Endothelial cell of hepatic sinusoid (primary cell): ENCODE data around the gene AUTS2.

ENCODE experiments used
- in situ Hi-C: cut with HindIII; loops from 2 replicates; pipeline ENCODE4 v1.10.0; 2017; ENCODE audit warnings: low sequenced_read_pairs

The AUTS2 gene

DNA sequence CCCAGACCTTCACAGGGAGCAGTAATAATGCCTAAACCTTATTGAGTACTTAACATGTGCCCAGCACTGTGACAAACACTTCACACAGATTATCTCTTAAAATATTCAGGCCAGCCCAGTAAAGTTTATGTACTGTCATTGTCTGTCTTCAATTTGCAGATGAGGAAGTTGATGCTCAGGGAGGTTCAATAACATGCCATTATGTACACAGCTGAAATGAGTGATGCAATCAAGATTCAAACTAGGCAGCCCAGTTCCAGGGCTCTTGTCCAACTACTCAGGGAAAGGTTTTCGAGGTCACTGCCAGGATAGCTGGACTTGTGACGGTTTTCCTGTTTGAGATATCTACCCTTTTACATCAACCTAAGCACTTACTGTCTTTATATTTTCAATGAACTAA is 56.1 kb downstream of the AUTS2 start:
- in situ Hi-C loops = no loop called here

DNA sequence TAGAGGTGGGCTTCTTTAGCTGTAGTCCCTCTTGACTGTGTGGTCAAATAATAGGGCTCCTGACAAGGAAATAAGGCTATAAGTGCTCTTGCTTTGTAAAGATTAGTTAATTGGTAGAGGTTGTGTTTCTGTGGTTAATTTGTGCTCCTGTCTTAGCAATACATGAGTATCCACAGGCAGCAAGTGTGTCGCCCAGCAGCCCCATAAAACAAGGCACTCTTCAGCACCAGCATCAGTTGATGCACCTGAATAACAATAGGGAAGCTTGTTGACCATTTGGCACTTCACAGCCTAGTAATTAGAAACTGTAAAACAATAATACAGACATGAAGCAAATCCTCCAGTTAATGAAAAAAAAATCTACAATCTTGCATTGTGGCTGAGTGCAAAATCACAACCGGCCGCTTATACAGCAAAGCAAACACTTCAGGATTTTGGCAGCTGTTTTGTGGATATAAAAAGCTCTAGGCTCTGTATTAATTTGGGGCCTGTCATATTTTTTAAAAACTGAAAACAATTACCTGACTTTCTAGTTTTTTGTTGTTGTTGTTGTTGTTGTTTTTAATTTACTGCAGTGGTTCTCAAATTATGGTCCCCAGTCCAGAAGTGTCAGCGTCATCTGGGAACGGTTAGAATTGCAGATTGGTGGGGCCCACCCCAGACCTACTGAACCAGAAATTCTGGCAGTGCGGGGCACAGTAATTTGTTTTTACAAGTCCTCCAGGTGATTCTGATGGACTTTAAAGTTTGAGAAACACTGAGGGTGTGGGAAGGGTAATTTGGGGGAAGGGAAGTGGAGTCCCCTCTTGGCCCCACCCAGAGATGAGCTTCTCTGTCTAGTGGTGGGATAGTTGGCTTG is 56.8 kb downstream of the AUTS2 start:
- in situ Hi-C loops = no loop called here

- in situ Hi-C loops = no loop called here
These were observed 57.8 kb downstream of the AUTS2 start for GRCh38 chr7:69656077-69656476.

DNA sequence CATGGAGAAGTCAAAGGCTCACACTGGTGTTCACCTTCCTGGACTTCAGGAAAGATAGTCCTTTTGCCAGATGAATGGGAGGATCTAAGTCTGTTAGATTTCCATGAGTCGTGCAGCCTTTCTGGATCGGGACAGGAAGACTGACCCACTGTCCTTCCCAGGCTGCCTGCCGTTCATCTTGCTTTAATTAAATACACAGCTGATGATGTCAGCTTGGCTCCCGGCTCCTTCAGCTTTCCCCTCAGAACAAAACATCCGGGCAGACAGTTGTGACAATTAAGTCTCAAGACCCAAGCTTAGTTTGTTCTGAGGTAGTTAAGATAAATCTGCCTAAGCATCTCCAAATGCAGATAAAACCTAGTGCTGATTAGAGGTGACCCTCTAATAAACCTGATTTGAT is 58.6 kb downstream of the AUTS2 start:
- in situ Hi-C loops = no loop called here

- in situ Hi-C loops = no loop called here
These were observed 59.1 kb downstream of the AUTS2 start for GRCh38 chr7:69657331-69657730.

DNA sequence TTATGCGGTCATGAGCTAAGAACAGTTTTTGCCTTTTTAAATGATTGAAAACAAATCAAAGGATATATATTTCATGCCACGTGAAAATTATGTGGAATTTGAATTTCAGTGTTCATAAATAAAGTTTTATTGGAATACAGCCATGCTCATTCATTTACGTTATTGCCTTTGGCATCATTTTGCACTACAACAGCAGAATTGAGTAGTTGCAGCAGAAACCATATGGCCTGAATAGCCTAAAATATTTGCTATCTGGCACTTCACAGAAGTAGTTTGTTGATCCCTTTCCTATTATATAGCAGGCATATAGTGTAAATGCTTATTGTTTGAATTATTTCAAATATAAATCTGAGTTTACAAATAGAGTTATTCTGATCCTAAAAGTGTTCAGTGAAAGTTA is 59.7 kb downstream of the AUTS2 start:
- in situ Hi-C loops = no loop called here

GRCh38 chr7:69659983-69660382 is 61.7 kb downstream of the AUTS2 start:
- in situ Hi-C loops = no loop called here

DNA sequence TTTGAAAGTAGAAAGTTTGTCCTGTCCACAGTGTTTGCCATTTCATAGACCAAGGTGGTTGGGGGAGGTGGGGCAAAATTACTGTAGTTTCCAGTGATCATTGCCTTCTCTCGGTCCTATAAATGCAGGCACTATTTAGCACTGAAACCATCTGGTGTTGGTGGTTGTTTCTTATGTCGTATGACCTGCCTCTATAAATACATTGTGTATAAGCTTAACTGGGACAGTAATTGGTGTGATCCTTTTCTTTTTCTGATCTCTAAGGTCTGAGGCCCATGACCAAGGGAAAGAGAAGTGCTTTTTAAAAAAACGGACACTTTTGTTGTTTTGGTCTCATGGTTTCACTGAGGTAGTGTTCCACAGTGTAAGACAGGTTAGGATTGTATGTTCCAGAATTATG is 63.1 kb downstream of the AUTS2 start:
- in situ Hi-C loops = no loop called here

- in situ Hi-C loops = no loop called here
These were observed 65.9 kb downstream of the AUTS2 start for GRCh38 chr7:69663911-69664832.

GRCh38 chr7:69665369-69665768 is 67.1 kb downstream of the AUTS2 start:
- in situ Hi-C loops = no loop called here

- in situ Hi-C loops = no loop called here
These were observed 70.1 kb downstream of the AUTS2 start for GRCh38 chr7:69668339-69668870.

DNA sequence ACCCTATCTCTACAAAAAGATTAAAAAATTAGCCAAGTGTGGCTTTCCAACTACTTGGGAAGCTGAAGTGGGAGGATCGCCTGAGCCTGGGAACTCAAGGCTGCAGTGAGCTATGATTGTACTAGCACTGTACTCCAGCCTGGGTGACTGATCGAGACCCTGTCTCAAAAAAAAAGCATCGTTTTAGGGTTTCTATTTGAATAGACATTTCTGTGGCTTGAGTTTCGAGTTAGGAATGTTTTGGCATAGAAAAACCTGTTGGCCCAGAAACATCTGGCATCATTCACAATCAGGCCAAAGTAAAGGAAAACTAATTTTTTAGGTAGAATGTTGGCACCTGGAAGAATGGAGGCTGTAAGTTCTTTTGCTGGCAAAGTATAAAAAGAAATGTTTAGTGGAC is 72.4 kb downstream of the AUTS2 start:
- in situ Hi-C loops = no loop called here

- in situ Hi-C loops = no loop called here
These were observed 74.8 kb downstream of the AUTS2 start for GRCh38 chr7:69673074-69673473.

DNA sequence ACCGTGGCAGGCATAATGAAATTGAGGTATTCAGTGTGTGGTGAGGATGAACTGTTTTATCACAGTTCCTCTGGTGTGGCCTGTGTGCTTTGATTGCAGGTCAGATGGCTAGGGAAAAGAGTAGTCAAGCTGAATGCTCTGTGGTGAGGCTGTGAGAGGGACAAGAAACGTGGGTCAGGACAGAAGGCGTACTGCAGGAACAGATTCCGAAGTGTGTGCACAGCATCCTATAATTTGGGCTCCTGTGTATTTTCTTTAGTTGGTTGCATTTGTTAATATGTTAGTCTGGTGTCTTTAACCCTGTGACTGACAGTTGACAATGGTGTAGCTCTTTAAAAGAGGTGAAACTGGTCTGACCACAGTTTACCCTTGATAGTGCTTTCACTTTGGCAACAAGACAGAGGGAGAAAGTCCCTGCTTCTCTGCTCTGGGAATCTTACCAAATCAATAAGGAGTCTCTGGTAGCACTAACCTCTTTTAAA is 76.5 kb downstream of the AUTS2 start:
- in situ Hi-C loops = no loop called here

- in situ Hi-C loops = no loop called here
These were observed 78.0 kb downstream of the AUTS2 start for GRCh38 chr7:69676247-69676646.

DNA sequence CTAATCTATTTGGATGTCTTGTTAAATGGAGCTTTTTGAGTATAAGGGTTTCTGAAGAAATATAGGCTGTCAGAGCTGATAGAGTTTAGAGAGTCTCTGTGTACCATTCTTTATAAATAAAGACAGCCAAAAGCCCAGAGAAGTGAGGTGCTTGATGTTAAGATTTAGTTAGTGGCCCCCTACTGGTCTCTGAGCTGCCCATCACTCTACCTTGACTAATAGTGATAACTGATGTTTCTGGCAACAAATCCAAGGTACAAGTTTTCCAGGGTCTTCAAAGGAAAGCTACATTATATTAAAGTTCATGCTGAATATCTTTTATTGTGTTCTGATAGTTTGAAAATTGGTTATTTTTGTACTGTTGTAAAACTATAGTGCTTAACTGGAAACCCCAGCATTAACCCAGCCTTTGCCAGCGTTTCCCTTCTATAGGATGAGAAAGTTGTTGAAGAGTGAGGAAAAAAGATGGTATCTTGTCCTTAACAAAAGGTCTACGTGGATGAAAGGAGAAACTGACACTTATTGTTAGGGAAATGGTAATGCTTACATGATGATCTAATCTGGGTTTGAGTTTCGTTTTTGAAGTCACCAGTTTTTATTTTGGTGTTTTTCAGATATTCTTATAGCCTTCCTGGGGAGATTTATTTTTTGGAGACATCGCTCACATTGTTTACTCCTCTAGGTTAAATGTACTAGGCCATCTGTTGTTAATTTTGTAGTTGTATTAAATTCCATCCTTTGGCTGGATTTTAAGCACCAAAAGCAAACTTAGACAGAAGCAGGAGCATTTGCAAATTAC is 79.0 kb downstream of the AUTS2 start:
- in situ Hi-C loops = no loop called here

DNA sequence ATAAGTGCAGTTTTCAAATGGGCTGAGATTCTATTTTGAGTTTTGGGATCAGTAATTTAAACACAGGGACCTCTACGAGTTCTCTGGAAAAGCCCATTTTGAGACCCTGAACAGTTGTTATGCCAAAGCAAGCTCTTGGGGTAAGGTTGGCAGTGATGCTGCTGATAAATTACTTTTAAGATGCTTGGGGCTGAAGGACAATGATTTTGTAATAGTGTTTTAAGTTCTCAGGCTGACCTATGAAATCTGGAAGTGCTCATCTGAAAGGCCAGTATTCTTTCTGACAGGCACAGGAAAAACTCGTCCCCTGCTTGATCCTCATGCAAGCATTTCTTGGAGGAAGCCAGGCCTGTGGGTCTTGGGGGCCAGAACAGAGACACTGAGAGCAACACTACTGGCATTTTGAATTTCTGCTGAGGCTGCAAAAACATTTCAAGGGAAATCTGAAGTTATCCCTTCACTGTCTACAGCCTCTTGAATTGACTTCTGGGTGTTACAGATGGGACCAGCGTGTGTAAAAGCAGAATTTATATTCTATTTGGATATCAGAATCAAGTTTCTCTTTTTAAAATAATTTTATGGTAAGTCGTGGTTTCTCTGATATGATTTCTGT is 79.7 kb downstream of the AUTS2 start:
- in situ Hi-C loops = no loop called here

- in situ Hi-C loops = no loop called here
These were observed 80.4 kb downstream of the AUTS2 start for GRCh38 chr7:69678494-69679187.

DNA sequence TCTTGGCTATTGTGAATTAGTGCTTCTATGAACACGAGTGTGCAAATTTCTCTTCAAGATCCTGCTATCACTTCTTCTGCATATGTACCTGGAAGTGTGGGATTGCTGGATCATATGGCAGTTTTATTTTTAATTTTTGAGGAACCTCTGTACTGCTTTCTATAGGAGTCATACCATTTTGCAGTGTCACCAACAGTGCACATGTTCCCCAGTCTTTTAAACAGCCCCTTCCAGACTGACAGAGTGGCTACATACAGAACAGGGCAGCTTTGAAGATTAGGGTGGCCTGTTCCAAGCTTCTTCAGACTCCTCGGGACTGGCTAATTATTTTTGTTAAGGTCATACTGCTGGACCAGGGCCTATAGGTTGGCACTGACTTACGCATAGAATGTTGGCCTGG is 82.9 kb downstream of the AUTS2 start:
- in situ Hi-C loops = no loop called here

GRCh38 chr7:69682518-69682917 is 84.2 kb downstream of the AUTS2 start:
- in situ Hi-C loops = no loop called here
